ENCODE data around the gene AFAP1. TPM values are rescaled to one million over a fixed set of nuclear protein-coding genes. Genes with fewer than 3 reads are reported as not detected.

Gene AFAP1
- total RNA-seq, 1 experiment from 2014 or later: 94.7 TPM

DNA sequence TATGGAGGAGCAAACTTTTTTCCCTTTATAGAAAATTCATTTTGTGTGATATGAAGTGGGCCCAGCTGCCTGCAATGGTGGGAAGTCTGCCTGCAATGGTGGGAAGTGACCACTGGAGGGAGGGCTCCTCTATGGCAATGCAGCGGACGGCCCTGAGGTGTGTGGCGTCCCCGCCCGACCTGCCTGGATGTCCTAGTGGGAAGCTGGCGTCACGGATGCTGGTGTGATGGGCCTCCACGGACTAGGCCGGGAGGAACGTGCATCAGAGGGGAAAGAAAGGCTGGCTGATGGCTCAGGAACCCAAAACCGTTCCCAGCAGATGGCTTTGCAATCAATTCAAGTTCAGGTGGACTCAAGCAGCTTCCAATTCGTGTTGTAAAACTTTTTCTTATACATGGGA lies 177.9 kb downstream of the AFAP1 start:
- intact Hi-C loops (cut with micrococcal nuclease; ENCODE audit: unreplicated experiment): no loop called here
- Histone ChIP-seq H3K36me3 (ENCODE audit: control insufficient read depth, insufficient read depth, low read length) (peaks cover 3% of the 10 kb centered on the region; the same call in 1 of the 2 replicates), H3K9me3 (ENCODE audit: control insufficient read depth, insufficient read depth, low read depth, low read length) (no peaks in the 10 kb centered on the region), H3K27ac (ENCODE audit: low read length) (peak overlapping the region; percentile 94), H3K4me3 (ENCODE audit: low read depth in 2 of 2, low read length in 2 of 2) (no peak overlapping the region), H3K27me3 (ENCODE audit: control insufficient read depth, insufficient read depth, low read length) (no peaks in the 10 kb centered on the region), H3K4me1 (ENCODE audit: control insufficient read depth, insufficient read depth, low read length) (peaks cover 81% of the 10 kb centered on the region)
- POLR2A ChIA-PET: no interaction called here
- TF ChIP-seq TCF7L2 (IDR thresholded peaks at IDR 0.05; ENCODE audit: low read depth, low read length) (no peak), POLR2AphosphoS5 (IDR thresholded peaks at IDR 0.05; ENCODE audit: low read depth, low read length) (no peak), SIN3A (IDR thresholded peaks at IDR 0.05; ENCODE audit: borderline replicate concordance, insufficient read depth, low read depth, low read length) (no peak)
- TF ChIP-seq, protein P1, sequence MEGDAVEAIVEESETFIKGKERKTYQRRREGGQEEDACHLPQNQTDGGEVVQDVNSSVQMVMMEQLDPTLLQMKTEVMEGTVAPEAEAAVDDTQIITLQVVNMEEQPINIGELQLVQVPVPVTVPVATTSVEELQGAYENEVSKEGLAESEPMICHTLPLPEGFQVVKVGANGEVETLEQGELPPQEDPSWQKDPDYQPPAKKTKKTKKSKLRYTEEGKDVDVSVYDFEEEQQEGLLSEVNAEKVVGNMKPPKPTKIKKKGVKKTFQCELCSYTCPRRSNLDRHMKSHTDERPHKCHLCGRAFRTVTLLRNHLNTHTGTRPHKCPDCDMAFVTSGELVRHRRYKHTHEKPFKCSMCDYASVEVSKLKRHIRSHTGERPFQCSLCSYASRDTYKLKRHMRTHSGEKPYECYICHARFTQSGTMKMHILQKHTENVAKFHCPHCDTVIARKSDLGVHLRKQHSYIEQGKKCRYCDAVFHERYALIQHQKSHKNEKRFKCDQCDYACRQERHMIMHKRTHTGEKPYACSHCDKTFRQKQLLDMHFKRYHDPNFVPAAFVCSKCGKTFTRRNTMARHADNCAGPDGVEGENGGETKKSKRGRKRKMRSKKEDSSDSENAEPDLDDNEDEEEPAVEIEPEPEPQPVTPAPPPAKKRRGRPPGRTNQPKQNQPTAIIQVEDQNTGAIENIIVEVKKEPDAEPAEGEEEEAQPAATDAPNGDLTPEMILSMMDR (IDR thresholded peaks at IDR 0.05): no peak
- TF ChIP-seq, protein P2, sequence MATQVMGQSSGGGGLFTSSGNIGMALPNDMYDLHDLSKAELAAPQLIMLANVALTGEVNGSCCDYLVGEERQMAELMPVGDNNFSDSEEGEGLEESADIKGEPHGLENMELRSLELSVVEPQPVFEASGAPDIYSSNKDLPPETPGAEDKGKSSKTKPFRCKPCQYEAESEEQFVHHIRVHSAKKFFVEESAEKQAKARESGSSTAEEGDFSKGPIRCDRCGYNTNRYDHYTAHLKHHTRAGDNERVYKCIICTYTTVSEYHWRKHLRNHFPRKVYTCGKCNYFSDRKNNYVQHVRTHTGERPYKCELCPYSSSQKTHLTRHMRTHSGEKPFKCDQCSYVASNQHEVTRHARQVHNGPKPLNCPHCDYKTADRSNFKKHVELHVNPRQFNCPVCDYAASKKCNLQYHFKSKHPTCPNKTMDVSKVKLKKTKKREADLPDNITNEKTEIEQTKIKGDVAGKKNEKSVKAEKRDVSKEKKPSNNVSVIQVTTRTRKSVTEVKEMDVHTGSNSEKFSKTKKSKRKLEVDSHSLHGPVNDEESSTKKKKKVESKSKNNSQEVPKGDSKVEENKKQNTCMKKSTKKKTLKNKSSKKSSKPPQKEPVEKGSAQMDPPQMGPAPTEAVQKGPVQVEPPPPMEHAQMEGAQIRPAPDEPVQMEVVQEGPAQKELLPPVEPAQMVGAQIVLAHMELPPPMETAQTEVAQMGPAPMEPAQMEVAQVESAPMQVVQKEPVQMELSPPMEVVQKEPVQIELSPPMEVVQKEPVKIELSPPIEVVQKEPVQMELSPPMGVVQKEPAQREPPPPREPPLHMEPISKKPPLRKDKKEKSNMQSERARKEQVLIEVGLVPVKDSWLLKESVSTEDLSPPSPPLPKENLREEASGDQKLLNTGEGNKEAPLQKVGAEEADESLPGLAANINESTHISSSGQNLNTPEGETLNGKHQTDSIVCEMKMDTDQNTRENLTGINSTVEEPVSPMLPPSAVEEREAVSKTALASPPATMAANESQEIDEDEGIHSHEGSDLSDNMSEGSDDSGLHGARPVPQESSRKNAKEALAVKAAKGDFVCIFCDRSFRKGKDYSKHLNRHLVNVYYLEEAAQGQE (IDR thresholded peaks at IDR 0.05; ENCODE audit: insufficient read depth in 1 of 2, low read depth in 2 of 2, low read length in 1 of 2): no peak
- in situ Hi-C loops (cut with HindIII; ENCODE audit: low pct_unique_long_range_greater_than_20kb, low sequenced_read_pairs): no loop called here
- CTCF ChIA-PET: interaction anchor here (0.6 to 1.4 kb wide), 2 partner anchors 41 to 81 kb away, joined by 3 to 5 read pairs; no protein-coding TSS in a partner anchor
- no TSS peak for BruUV-seq (replicated peaks)
- ATAC-seq (peak; percentile 25), DNase-seq (ENCODE audit: low read depth, low spot score) (no peak)

DNA sequence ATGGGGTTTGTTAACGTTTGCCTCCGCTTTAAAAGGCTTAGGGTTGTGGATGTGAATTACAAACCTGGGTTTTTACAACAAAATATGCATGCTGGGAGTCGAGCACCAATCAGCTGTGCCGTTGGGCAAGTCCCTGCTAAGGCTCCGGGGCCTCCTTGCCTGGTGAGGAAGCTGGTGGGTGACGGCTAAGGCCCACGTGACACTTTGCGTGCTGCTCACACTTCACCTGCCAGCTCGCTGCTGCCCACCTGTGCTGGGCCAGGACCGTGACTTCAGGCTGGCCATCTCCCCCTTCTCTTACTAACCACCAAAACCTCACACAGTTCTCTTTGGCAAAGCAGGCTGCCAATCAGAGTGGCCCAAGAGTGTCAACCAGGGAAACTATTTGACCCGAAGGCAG lies 178.3 kb downstream of the AFAP1 start:
- no peaks in the 10 kb centered on the region for H3K9me3 ChIP-seq (ENCODE audit: control insufficient read depth, insufficient read depth, low read depth, low read length)
- no TSS peak for BruUV-seq (replicated peaks)
- no peak overlapping the region for H3K4me3 ChIP-seq (ENCODE audit: low read depth in 2 of 2, low read length in 2 of 2)
- peaks cover 77% of the 10 kb centered on the region for H3K4me1 ChIP-seq (ENCODE audit: control insufficient read depth, insufficient read depth, low read length)
- ChIA-PET CTCF (interaction anchor here (1.4 kb wide), 1 partner anchor 41 kb away, joined by 5 read pairs; no protein-coding TSS in a partner anchor), POLR2A (no interaction called here)
- peak overlapping the region; percentile 94 for H3K27ac ChIP-seq (ENCODE audit: low read length)
- in situ Hi-C loops (cut with HindIII; ENCODE audit: low pct_unique_long_range_greater_than_20kb, low sequenced_read_pairs): no loop called here
- no peaks in the 10 kb centered on the region for H3K27me3 ChIP-seq (ENCODE audit: control insufficient read depth, insufficient read depth, low read length)
- ATAC-seq: no peak
- peaks cover 3% of the 10 kb centered on the region; the same call in 1 of the 2 replicates for H3K36me3 ChIP-seq (ENCODE audit: control insufficient read depth, insufficient read depth, low read length)
- TF ChIP-seq, protein P2 (IDR thresholded peaks at IDR 0.05; ENCODE audit: insufficient read depth in 1 of 2, low read depth in 2 of 2, low read length in 1 of 2): no peak
- TF ChIP-seq TCF7L2 (IDR thresholded peaks at IDR 0.05; ENCODE audit: low read depth, low read length): no peak
- TF ChIP-seq, protein P1 (IDR thresholded peaks at IDR 0.05): no peak
- TF ChIP-seq SIN3A (IDR thresholded peaks at IDR 0.05; ENCODE audit: borderline replicate concordance, insufficient read depth, low read depth, low read length): no peak
- TF ChIP-seq POLR2AphosphoS5 (IDR thresholded peaks at IDR 0.05; ENCODE audit: low read depth, low read length): no peak
- intact Hi-C loops (cut with micrococcal nuclease; ENCODE audit: unreplicated experiment): no loop called here
- no peak for DNase-seq (ENCODE audit: low read depth, low spot score)
